Measurements from ENCODE around the gene ARID3A. TPM values are rescaled to one million over a fixed set of nuclear protein-coding genes. Genes with fewer than 3 reads are reported as not detected.

The ARID3A gene
- total RNA-seq, 2 experiments from 2014 or later = 25.1 to 36.0 TPM

GRCh38 chr19:976476-976875 is 50.6 kb downstream of the ARID3A start:
- POLR2A ChIA-PET = interaction anchor here (1.2 kb wide), 1 partner anchor 154 kb away, joined by 3 read pairs; no protein-coding TSS in a partner anchor
- no peak for DNase-seq
- CTCF ChIA-PET = interaction anchor here (0.6 to 1.3 kb wide), 3 partner anchors 25 to 206 kb away, joined by 3 to 4 read pairs (median 4); no protein-coding TSS in a partner anchor

GRCh38 chr19:977058-977464 is 51.2 kb downstream of the ARID3A start:
- DNase-seq (no peak), ATAC-seq (no peak)
- Mint-ChIP-seq H3K4me1 (no peaks in the 10 kb centered on the region), H3K27me3 (no peaks in the 10 kb centered on the region), H3K4me3 (no peak overlapping the region), H3K36me3 (ENCODE audit: low read depth) (peaks cover 4% of the 10 kb centered on the region), H3K9me3 (ENCODE audit: low read depth) (no peaks in the 10 kb centered on the region), H3K27ac (no peak overlapping the region)
- ChIA-PET POLR2A (interaction anchor here (1.2 kb wide), 1 partner anchor 154 kb away, joined by 3 read pairs; no protein-coding TSS in a partner anchor), CTCF (interaction anchor here (0.6 to 1.3 kb wide), 3 partner anchors 24 to 206 kb away, joined by 3 to 4 read pairs (median 4); no protein-coding TSS in a partner anchor)
- intact Hi-C loops (cut with DNase I, micrococcal nuclease) = no loop called here

More at GRCh38 chr19:976476-976875, 50.6 kb downstream of the ARID3A start:
- H3K9me3 Mint-ChIP-seq (ENCODE audit: low read depth) = no peaks in the 10 kb centered on the region
- intact Hi-C loops (cut with DNase I, micrococcal nuclease) = no loop called here
- no peaks in the 10 kb centered on the region for H3K27me3 Mint-ChIP-seq
- no peak for ATAC-seq
- no peaks in the 10 kb centered on the region for H3K4me1 Mint-ChIP-seq
- no peak overlapping the region for H3K4me3 Mint-ChIP-seq
- H3K27ac Mint-ChIP-seq = no peak overlapping the region
- peaks cover 7% of the 10 kb centered on the region for H3K36me3 Mint-ChIP-seq (ENCODE audit: low read depth)

GRCh38 chr19:979318-979741 is 53.5 kb downstream of the ARID3A start:
- CTCF ChIA-PET = interaction anchor here (0.6 to 1.2 kb wide), 2 partner anchors 36 to 76 kb away, joined by 3 read pairs; no protein-coding TSS in a partner anchor
- DNase-seq = no peak
- Mint-ChIP-seq H3K4me1 (peaks cover 5% of the 10 kb centered on the region), H3K36me3 (ENCODE audit: low read depth) (peaks cover 2% of the 10 kb centered on the region), H3K9me3 (ENCODE audit: low read depth) (no peaks in the 10 kb centered on the region), H3K27me3 (no peaks in the 10 kb centered on the region), H3K27ac (no peak overlapping the region), H3K4me3 (no peak overlapping the region)
- POLR2A ChIA-PET = no interaction called here
- intact Hi-C loops (cut with DNase I, micrococcal nuclease) = no loop called here
- no peak for ATAC-seq

GRCh38 chr19:980133-980998 is 54.5 kb downstream of the ARID3A start:
- Mint-ChIP-seq H3K27ac (no peak overlapping the region), H3K9me3 (ENCODE audit: low read depth) (no peaks in the 10 kb centered on the region), H3K4me3 (no peak overlapping the region), H3K27me3 (no peaks in the 10 kb centered on the region), H3K4me1 (peaks cover 10% of the 10 kb centered on the region), H3K36me3 (ENCODE audit: low read depth) (peaks cover 2% of the 10 kb centered on the region)
- ChIA-PET CTCF (interaction anchor here (0.6 to 2.3 kb wide), 3 partner anchors 55 to 237 kb away, joined by 3 to 24 read pairs (median 5); no protein-coding TSS in a partner anchor), POLR2A (no interaction called here)
- ATAC-seq (no peak), DNase-seq (no peak)
- intact Hi-C loops (cut with DNase I, micrococcal nuclease) = loop anchor here in 1 of 2 experiments (5.0 kb wide), 1 partner anchor 208 kb away; no protein-coding TSS in a partner anchor

GRCh38 chr19:982567-983170 is 56.8 kb downstream of the ARID3A start:
- ChIA-PET CTCF (interaction anchor here (0.8 to 3.8 kb wide), 13 partner anchors 12 to 119 kb away, joined by 3 to 26 read pairs (median 5); partner anchors contain the start of genes MED16 and RNU6-9), POLR2A (no interaction called here)
- Mint-ChIP-seq H3K27ac (no peak overlapping the region), H3K4me1 (peaks cover 14% of the 10 kb centered on the region), H3K36me3 (ENCODE audit: low read depth) (peaks cover 7% of the 10 kb centered on the region), H3K9me3 (ENCODE audit: low read depth) (no peaks in the 10 kb centered on the region), H3K4me3 (no peak overlapping the region), H3K27me3 (no peaks in the 10 kb centered on the region)
- DNase-seq = peak; percentile 87
- intact Hi-C loops (cut with DNase I, micrococcal nuclease) = loop anchor here (1.0 to 5.0 kb wide), 6 partner anchors 61 to 320 kb away; no protein-coding TSS in a partner anchor
- peak; percentile 86 for ATAC-seq

GRCh38 chr19:984165-984967 is 58.5 kb downstream of the ARID3A start, which contains the start of gene WDR18:
Gene WDR18, plus strand, starts transcription at chr19:984345. Its CDS starts 9 bp downstream, at chr19:984354.
- peaks cover 7% of the 10 kb centered on the region for H3K36me3 Mint-ChIP-seq (ENCODE audit: low read depth)
- H3K4me1 Mint-ChIP-seq = peaks cover 14% of the 10 kb centered on the region
- H3K27ac Mint-ChIP-seq = peak within 1 kb of the TSS; percentile 86
- no peaks in the 10 kb centered on the region for H3K27me3 Mint-ChIP-seq
- intact Hi-C loops (cut with DNase I, micrococcal nuclease) = loop anchor here (1.0 to 5.0 kb wide), 8 partner anchors 37 to 304 kb away; partner anchors contain the start of genes MED16 (in 1 of the 2), PTBP1 (in 1 of the 2), RNU6-2 (in 1 of the 2) and RNU6-9 (in 1 of the 2)
- peak; percentile 95 for DNase-seq
- H3K9me3 Mint-ChIP-seq (ENCODE audit: low read depth) = no peaks in the 10 kb centered on the region
- peak; percentile 92 for ATAC-seq
- peak within 1 kb of the TSS; percentile 91 for H3K4me3 Mint-ChIP-seq
- CTCF ChIA-PET = interaction anchor here (0.6 to 3.8 kb wide), 20 partner anchors 12 to 363 kb away, joined by 3 to 26 read pairs (median 4); partner anchors contain the start of genes MED16 and RNU6-9
- POLR2A ChIA-PET = interaction anchor here (0.7 to 1.4 kb wide), 5 partner anchors 37 to 178 kb away, joined by 3 to 6 read pairs (median 4); partner anchors contain the start of gene RNU6-2

GRCh38 chr19:986083-986482 is 60.2 kb downstream of the ARID3A start:
- H3K9me3 Mint-ChIP-seq (ENCODE audit: low read depth) = no peaks in the 10 kb centered on the region
- peaks cover 14% of the 10 kb centered on the region for H3K4me1 Mint-ChIP-seq
- no peaks in the 10 kb centered on the region for H3K27me3 Mint-ChIP-seq
- ATAC-seq (no peak), DNase-seq (no peak)
- peak overlapping the region; percentile 91 for H3K4me3 Mint-ChIP-seq
- intact Hi-C loops (cut with DNase I, micrococcal nuclease) = no loop called here
- H3K27ac Mint-ChIP-seq = no peak overlapping the region
- ChIA-PET POLR2A (no interaction called here), CTCF (interaction anchor here (1.3 kb wide), 1 partner anchor 287 kb away, joined by 4 read pairs; no protein-coding TSS in a partner anchor)
- H3K36me3 Mint-ChIP-seq (ENCODE audit: low read depth) = peaks cover 11% of the 10 kb centered on the region

GRCh38 chr19:988081-988480 is 62.2 kb downstream of the ARID3A start:
- ATAC-seq (no peak), DNase-seq (no peak)
- POLR2A ChIA-PET = no interaction called here
- peaks cover 14% of the 10 kb centered on the region for H3K4me1 Mint-ChIP-seq
- intact Hi-C loops (cut with DNase I, micrococcal nuclease) = no loop called here
- no peak overlapping the region for H3K4me3 Mint-ChIP-seq
- no peak overlapping the region for H3K27ac Mint-ChIP-seq
- CTCF ChIA-PET = interaction anchor here (1.1 kb wide), 1 partner anchor 8 kb away, joined by 3 read pairs; no protein-coding TSS in a partner anchor
- no peaks in the 10 kb centered on the region for H3K27me3 Mint-ChIP-seq
- peaks cover 14% of the 10 kb centered on the region for H3K36me3 Mint-ChIP-seq (ENCODE audit: low read depth)
- no peaks in the 10 kb centered on the region for H3K9me3 Mint-ChIP-seq (ENCODE audit: low read depth)

- H3K27ac Mint-ChIP-seq = no peak overlapping the region
- no peak for DNase-seq
- ATAC-seq = no peak
- peaks cover 14% of the 10 kb centered on the region for H3K36me3 Mint-ChIP-seq (ENCODE audit: low read depth)
- ChIA-PET CTCF (no interaction called here), POLR2A (no interaction called here)
- intact Hi-C loops (cut with DNase I, micrococcal nuclease) = no loop called here
- H3K9me3 Mint-ChIP-seq (ENCODE audit: low read depth) = no peaks in the 10 kb centered on the region
- no peaks in the 10 kb centered on the region for H3K27me3 Mint-ChIP-seq
- no peak overlapping the region for H3K4me3 Mint-ChIP-seq
- peaks cover 13% of the 10 kb centered on the region for H3K4me1 Mint-ChIP-seq
These were observed 62.7 kb downstream of the ARID3A start for GRCh38 chr19:988510-988909.

GRCh38 chr19:989381-990081 is 63.7 kb downstream of the ARID3A start:
- DNase-seq = no peak
- ChIA-PET CTCF (no interaction called here), POLR2A (no interaction called here)
- intact Hi-C loops (cut with DNase I, micrococcal nuclease) = no loop called here
- Mint-ChIP-seq H3K36me3 (ENCODE audit: low read depth) (peaks cover 14% of the 10 kb centered on the region), H3K4me3 (no peak overlapping the region), H3K27ac (no peak overlapping the region), H3K4me1 (peaks cover 9% of the 10 kb centered on the region), H3K9me3 (ENCODE audit: low read depth) (no peaks in the 10 kb centered on the region), H3K27me3 (no peaks in the 10 kb centered on the region)
- no peak for ATAC-seq

Measured in activated CD4-positive, alpha-beta T cell treated with anti-CD3 and anti-CD28 coated beads for 36 hours (primary cell).